Vagina (tissue), 2 donors: Measurements from ENCODE around the gene PTK7. TPM values are rescaled to one million over a fixed set of nuclear protein-coding genes. Genes with fewer than 3 reads are reported as not detected.

Source experiments
- DNase-seq, 2 donors: peaks; one replicate each; pipeline ENCODE4 v3.0.0-alpha.2; 2017; ENCODE audit errors: extremely low spot score in 2 of 2
- H3K27ac ChIP-seq: fragments of 200-600 bp; sonication (generic); one replicate; pipeline ENCODE4 v1.5.1; 2019
- H3K27me3 ChIP-seq: fragments of 200-600 bp; sonication (generic); one replicate; pipeline ENCODE4 v1.5.1; 2019
- H3K36me3 ChIP-seq, 2 donors: fragments of 200-600 bp; sonication (generic); one replicate each; pipeline ENCODE4 v1.5.1; 2017 to 2019
- H3K4me1 ChIP-seq: fragments of 200-600 bp; sonication (generic); one replicate; pipeline ENCODE4 v1.5.1; 2019
- H3K4me3 ChIP-seq, 2 donors: fragments of 200-600 bp; sonication (generic); 1 replicate in 1 of 2; 2 replicates in 1 of 2; pipeline ENCODE4 v1.5.1; 2016 to 2019
- H3K9me3 ChIP-seq: fragments of 200-600 bp; sonication (generic); one replicate; pipeline ENCODE4 v1.5.1; 2019
- CTCF ChIP-seq, 3 experiments: fragments of 450-650 bp in 2 of 3; fragments of 200-600 bp in 1 of 3; sonication (generic) in 1 of 3; IDR thresholded peaks; one replicate each; pipeline ENCODE4 v1.5.1; 2017 to 2019; ENCODE audit warnings: antibody characterized with exemption in 3 of 3, mild to moderate bottlenecking in 2 of 3, moderate library complexity in 2 of 3
- POLR2A ChIP-seq, 2 donors: fragments of 450-650 bp; IDR thresholded peaks; one replicate each; pipeline ENCODE4 v1.6.1; 2017; ENCODE audit warnings: antibody characterized with exemption in 2 of 2, mild to moderate bottlenecking in 2 of 2, moderate library complexity in 2 of 2
- POLR2AphosphoS5 ChIP-seq, 2 donors: sonication (generic); formaldehyde crosslinking; IDR thresholded peaks; one replicate each; pipeline ENCODE4 v1.9.0; 2017; ENCODE audit warnings: antibody characterized with exemption in 2 of 2, mild to moderate bottlenecking in 2 of 2, low read depth in 1 of 2; ENCODE audit not compliant: insufficient read depth in 1 of 2
- intact Hi-C: fragments of 100-400 bp; cut with DNase I; formaldehyde crosslinking; loops from one replicate; pipeline ENCODE4 v1.15.1; 2023
- total RNA-seq: library from RNA; depleted of rRNA; stranded (reverse); fragments of >200 nt; gene quantifications from one replicate; pipeline ENCODE4 v1.2.3, GENCODE V29; 2016

Gene PTK7
- 62.1 TPM for total RNA-seq

GRCh38 chr6:43075670-43076463, at the start of gene PTK7:
Gene PTK7 (plus strand): TSS chr6:43076314. CDS start chr6:43076489, 175 bp downstream.
- no peak for DNase-seq
- intact Hi-C loops: loop anchor here (10.0 kb wide), 1 partner anchor 49 kb away; no protein-coding TSS in a partner anchor

GRCh38 chr6:43026365-43026764, 49.7 kb upstream of the PTK7 start:
- DNase-seq: no peak
- no peak for TF ChIP-seq POLR2A (IDR thresholded peaks at IDR 0.05)
- TF ChIP-seq POLR2AphosphoS5 (IDR thresholded peaks at IDR 0.05; ENCODE audit: insufficient read depth in 1 of 2, low read depth in 1 of 2): no peak
- TF ChIP-seq CTCF (IDR thresholded peaks at IDR 0.05): no peak
- Histone ChIP-seq H3K4me3 (no peak overlapping the region), H3K27ac (no peak overlapping the region), H3K27me3 (no peaks in the 10 kb centered on the region), H3K36me3 (peaks cover 10 to 68% of the 10 kb centered on the region in 2 donors), H3K9me3 (no peaks in the 10 kb centered on the region), H3K4me1 (peaks cover 28% of the 10 kb centered on the region)
- intact Hi-C loops: no loop called here

More at GRCh38 chr6:43075670-43076463, at the start of gene PTK7:
- Histone ChIP-seq H3K9me3 (no peaks in the 10 kb centered on the region), H3K4me1 (peaks cover 24% of the 10 kb centered on the region), H3K36me3 (no peaks in the 10 kb centered on the region), H3K27ac (peak within 1 kb of the TSS; percentile 88), H3K4me3 (peak within 1 kb of the TSS; percentile 71 to 91), H3K27me3 (no peaks in the 10 kb centered on the region)
- TF ChIP-seq POLR2A (IDR thresholded peaks at IDR 0.05) (peak in 1 of 2 donors; percentile 22), CTCF (IDR thresholded peaks at IDR 0.05) (no peak), POLR2AphosphoS5 (IDR thresholded peaks at IDR 0.05; ENCODE audit: insufficient read depth in 1 of 2, low read depth in 1 of 2) (peak in 1 of 2 donors; percentile 56)

- no peak overlapping the region for H3K27ac ChIP-seq
- DNase-seq: no peak
- no peaks in the 10 kb centered on the region for H3K9me3 ChIP-seq
- no peak overlapping the region for H3K4me3 ChIP-seq
- H3K27me3 ChIP-seq: no peaks in the 10 kb centered on the region
- H3K4me1 ChIP-seq: peaks cover 7% of the 10 kb centered on the region
- intact Hi-C loops: no loop called here
- TF ChIP-seq POLR2AphosphoS5 (IDR thresholded peaks at IDR 0.05; ENCODE audit: insufficient read depth in 1 of 2, low read depth in 1 of 2): no peak
- peaks cover 10 to 70% of the 10 kb centered on the region in 2 donors for H3K36me3 ChIP-seq
Measured at GRCh38 chr6:43029120-43029519, 47.0 kb upstream of the PTK7 start.

- Histone ChIP-seq H3K27ac (no peak overlapping the region), H3K9me3 (no peaks in the 10 kb centered on the region), H3K4me1 (no peaks in the 10 kb centered on the region), H3K27me3 (no peaks in the 10 kb centered on the region), H3K4me3 (no peak overlapping the region), H3K36me3 (peaks cover 4 to 52% of the 10 kb centered on the region in 2 donors)
- TF ChIP-seq POLR2AphosphoS5 (IDR thresholded peaks at IDR 0.05; ENCODE audit: insufficient read depth in 1 of 2, low read depth in 1 of 2) (no peak), CTCF (IDR thresholded peaks at IDR 0.05) (no peak), POLR2A (IDR thresholded peaks at IDR 0.05) (no peak)
- intact Hi-C loops: no loop called here
- DNase-seq: no peak
Measured at GRCh38 chr6:43032326-43032725, 43.8 kb upstream of the PTK7 start.

- H3K27me3 ChIP-seq: no peaks in the 10 kb centered on the region
- no peak overlapping the region for H3K4me3 ChIP-seq
- intact Hi-C loops: no loop called here
- H3K9me3 ChIP-seq: no peaks in the 10 kb centered on the region
- no peak overlapping the region for H3K27ac ChIP-seq
- H3K36me3 ChIP-seq: peaks cover 0 to 52% of the 10 kb centered on the region in 2 donors
- TF ChIP-seq CTCF (IDR thresholded peaks at IDR 0.05): no peak
- TF ChIP-seq POLR2A (IDR thresholded peaks at IDR 0.05): no peak
- no peak for TF ChIP-seq POLR2AphosphoS5 (IDR thresholded peaks at IDR 0.05; ENCODE audit: insufficient read depth in 1 of 2, low read depth in 1 of 2)
- no peaks in the 10 kb centered on the region for H3K4me1 ChIP-seq
- no peak for DNase-seq
Measured at GRCh38 chr6:43033496-43034189, 42.5 kb upstream of the PTK7 start.
